AG10803 (cell line): ENCODE measurements around the gene STAT3.
"Not testable (repeated sequence)": the region's sequence is repeated elsewhere in the genome, so short reads cannot be mapped to it uniquely, and the experiment has no call there.

Experiments used
- DNase-seq: peaks from one replicate; pipeline ENCODE4 v3.0.0; 2010; ENCODE audit warnings: low read depth
- H3K4me3 ChIP-seq: 2 replicates; pipeline ENCODE4 v1.5.1; 2011; ENCODE audit warnings: mild to moderate bottlenecking, low read length, control low read depth
- CTCF ChIP-seq: conservative IDR thresholded peaks from 2 replicates; pipeline ENCODE4 v1.5.1; 2011; ENCODE audit warnings: mild to moderate bottlenecking, low read length, control low read depth, inconsistent platforms

STAT3 gene

GRCh38 chr17:42402117-42402516 lies 13.9 kb upstream of the STAT3 start:
- DNase-seq: no peak
- no peak for TF ChIP-seq CTCF
- no peak overlapping the region for H3K4me3 ChIP-seq

- H3K4me3 ChIP-seq, DNase-seq: not testable (repeated sequence)
Observed at GRCh38 chr17:42400844-42401375, 12.7 kb upstream of the STAT3 start.

GRCh38 chr17:42399948-42400843 lies 12.0 kb upstream of the STAT3 start:
- TF ChIP-seq CTCF: no peak
- no peak overlapping the region for H3K4me3 ChIP-seq
- DNase-seq: no peak

GRCh38 chr17:42399121-42399520 lies 10.9 kb upstream of the STAT3 start:
- no peak for DNase-seq
- TF ChIP-seq CTCF: no peak
- H3K4me3 ChIP-seq: no peak overlapping the region

GRCh38 chr17:42395601-42396000 lies 7.4 kb upstream of the STAT3 start:
- not testable (repeated sequence) for DNase-seq

GRCh38 chr17:42394838-42395237 lies 6.6 kb upstream of the STAT3 start:
- TF ChIP-seq CTCF: no peak
- DNase-seq: no peak
- no peak overlapping the region for H3K4me3 ChIP-seq

More at GRCh38 chr17:42395601-42396000, 7.4 kb upstream of the STAT3 start:
- H3K4me3 ChIP-seq: not testable (repeated sequence)

GRCh38 chr17:42392692-42393415 lies 4.6 kb upstream of the STAT3 start:
- no peak for DNase-seq
- H3K4me3 ChIP-seq: no peak overlapping the region
- TF ChIP-seq CTCF: no peak

GRCh38 chr17:42391439-42391838 lies 3.2 kb upstream of the STAT3 start:
- not testable (repeated sequence) for DNase-seq, H3K4me3 ChIP-seq
